ENCODE data around the gene TBCCD1.
"Not testable (repeated sequence)": the region's sequence is repeated elsewhere in the genome, so short reads cannot be mapped to it uniquely, and the experiment has no call there.

DNA sequence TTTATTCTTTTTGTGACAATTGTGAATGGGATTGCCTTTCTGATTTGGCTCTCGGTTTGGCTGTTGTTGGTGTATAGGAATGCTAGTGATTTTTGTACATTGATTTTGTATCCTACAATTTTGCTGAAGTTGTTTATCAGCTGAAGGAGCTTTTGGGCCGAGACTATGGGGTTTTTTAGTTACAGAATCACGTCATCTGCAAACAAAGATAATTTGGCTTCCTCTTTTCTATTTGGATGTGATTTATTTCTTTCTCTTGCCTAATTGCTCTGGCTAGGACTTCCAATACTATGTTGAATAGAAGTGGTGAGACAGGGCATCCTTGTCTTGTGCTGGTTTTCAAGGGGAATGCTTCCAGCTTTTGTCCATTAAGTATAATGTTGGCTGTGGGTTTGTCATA, 67.2 kb downstream of the TBCCD1 start:
- TF ChIP-seq, protein P1, sequence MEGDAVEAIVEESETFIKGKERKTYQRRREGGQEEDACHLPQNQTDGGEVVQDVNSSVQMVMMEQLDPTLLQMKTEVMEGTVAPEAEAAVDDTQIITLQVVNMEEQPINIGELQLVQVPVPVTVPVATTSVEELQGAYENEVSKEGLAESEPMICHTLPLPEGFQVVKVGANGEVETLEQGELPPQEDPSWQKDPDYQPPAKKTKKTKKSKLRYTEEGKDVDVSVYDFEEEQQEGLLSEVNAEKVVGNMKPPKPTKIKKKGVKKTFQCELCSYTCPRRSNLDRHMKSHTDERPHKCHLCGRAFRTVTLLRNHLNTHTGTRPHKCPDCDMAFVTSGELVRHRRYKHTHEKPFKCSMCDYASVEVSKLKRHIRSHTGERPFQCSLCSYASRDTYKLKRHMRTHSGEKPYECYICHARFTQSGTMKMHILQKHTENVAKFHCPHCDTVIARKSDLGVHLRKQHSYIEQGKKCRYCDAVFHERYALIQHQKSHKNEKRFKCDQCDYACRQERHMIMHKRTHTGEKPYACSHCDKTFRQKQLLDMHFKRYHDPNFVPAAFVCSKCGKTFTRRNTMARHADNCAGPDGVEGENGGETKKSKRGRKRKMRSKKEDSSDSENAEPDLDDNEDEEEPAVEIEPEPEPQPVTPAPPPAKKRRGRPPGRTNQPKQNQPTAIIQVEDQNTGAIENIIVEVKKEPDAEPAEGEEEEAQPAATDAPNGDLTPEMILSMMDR (optimal IDR thresholded peaks at IDR 0.05 in 1 of 3, IDR thresholded peaks at IDR 0.05 in 1 of 3, conservative IDR thresholded peaks at IDR 0.05 in 1 of 3; ENCODE audit: extremely low read depth in 1 of 3, insufficient read depth in 2 of 3, low read length in 3 of 3), result not testable (repeated sequence)
- not testable (repeated sequence) for TF ChIP-seq EZH2 (IDR thresholded peaks at IDR 0.05; ENCODE audit: low read length)
